ENCODE measurements around the gene KDM4C. TPM values are rescaled to one million over a fixed set of nuclear protein-coding genes. Genes with fewer than 3 reads are reported as not detected.

Gene KDM4C
- total RNA-seq, 1 experiment from 2014 or later = 7.1 TPM

GRCh38 chr9:7121055-7121454 is 363.3 kb downstream of the KDM4C start:
- ATAC-seq (no peak), DNase-seq (ENCODE audit: low read depth, low spot score) (no peak)
- POLR2A ChIA-PET = no interaction called here
- Histone ChIP-seq H3K27ac (ENCODE audit: low read length) (no peak overlapping the region), H3K36me3 (ENCODE audit: control insufficient read depth, insufficient read depth, low read length) (no peaks in the 10 kb centered on the region), H3K4me1 (ENCODE audit: control insufficient read depth, insufficient read depth, low read length) (no peaks in the 10 kb centered on the region), H3K4me3 (ENCODE audit: low read depth in 2 of 2, low read length in 2 of 2) (no peak overlapping the region), H3K27me3 (ENCODE audit: control insufficient read depth, insufficient read depth, low read length) (no peaks in the 10 kb centered on the region), H3K9me3 (ENCODE audit: control insufficient read depth, insufficient read depth, low read depth, low read length) (no peaks in the 10 kb centered on the region)
- intact Hi-C loops (cut with micrococcal nuclease; ENCODE audit: unreplicated experiment) = no loop called here
- CTCF ChIA-PET = no interaction called here
- in situ Hi-C loops (cut with HindIII; ENCODE audit: low pct_unique_long_range_greater_than_20kb, low sequenced_read_pairs) = no loop called here
- no TSS peak for BruUV-seq (replicated peaks)
- TF ChIP-seq REST (IDR thresholded peaks at IDR 0.05; ENCODE audit: insufficient read depth in 1 of 2, low read depth in 2 of 2, low read length in 1 of 2) = no peak
- TF ChIP-seq SIN3A (IDR thresholded peaks at IDR 0.05; ENCODE audit: borderline replicate concordance, insufficient read depth, low read depth, low read length) = no peak
- no peak for TF ChIP-seq POLR2AphosphoS5 (IDR thresholded peaks at IDR 0.05; ENCODE audit: low read depth, low read length)
- TF ChIP-seq CTCF (IDR thresholded peaks at IDR 0.05) = no peak
- TF ChIP-seq TCF7L2 (IDR thresholded peaks at IDR 0.05; ENCODE audit: low read depth, low read length) = no peak

GRCh38 chr9:7121664-7122063 is 363.9 kb downstream of the KDM4C start:
- BruUV-seq (replicated peaks) = no TSS peak
- CTCF ChIA-PET = no interaction called here
- in situ Hi-C loops (cut with HindIII; ENCODE audit: low pct_unique_long_range_greater_than_20kb, low sequenced_read_pairs) (no loop called here), intact Hi-C loops (cut with micrococcal nuclease; ENCODE audit: unreplicated experiment) (no loop called here)
- H3K4me1 ChIP-seq (ENCODE audit: control insufficient read depth, insufficient read depth, low read length) = no peaks in the 10 kb centered on the region
- no peak for DNase-seq (ENCODE audit: low read depth, low spot score)
- no peak overlapping the region for H3K27ac ChIP-seq (ENCODE audit: low read length)
- no peaks in the 10 kb centered on the region for H3K27me3 ChIP-seq (ENCODE audit: control insufficient read depth, insufficient read depth, low read length)
- TF ChIP-seq SIN3A (IDR thresholded peaks at IDR 0.05; ENCODE audit: borderline replicate concordance, insufficient read depth, low read depth, low read length) (no peak), TCF7L2 (IDR thresholded peaks at IDR 0.05; ENCODE audit: low read depth, low read length) (no peak), CTCF (IDR thresholded peaks at IDR 0.05) (no peak), POLR2AphosphoS5 (IDR thresholded peaks at IDR 0.05; ENCODE audit: low read depth, low read length) (no peak), REST (IDR thresholded peaks at IDR 0.05; ENCODE audit: insufficient read depth in 1 of 2, low read depth in 2 of 2, low read length in 1 of 2) (no peak)
- H3K9me3 ChIP-seq (ENCODE audit: control insufficient read depth, insufficient read depth, low read depth, low read length) = no peaks in the 10 kb centered on the region
- no peak overlapping the region for H3K4me3 ChIP-seq (ENCODE audit: low read depth in 2 of 2, low read length in 2 of 2)
- POLR2A ChIA-PET = no interaction called here
- ATAC-seq = no peak
- H3K36me3 ChIP-seq (ENCODE audit: control insufficient read depth, insufficient read depth, low read length) = no peaks in the 10 kb centered on the region
